GM12873 (cell line): Measurements from ENCODE around the gene TTC39A.

ENCODE experiments used
- TF ChIP-seq, protein P1 (sequence below): IDR thresholded peaks from 2 replicates; pipeline ENCODE4 v1.5.1; 2012; ENCODE audit warnings: low read depth, mild to moderate bottlenecking, moderate library complexity, low read length, control low read depth; ENCODE audit not compliant: insufficient read depth; ENCODE audit errors: missing control alignments

The TTC39A gene

GRCh38 chr1:51299981-51300670 is 30.2 kb downstream of the TTC39A start:
- TF ChIP-seq, protein P1, sequence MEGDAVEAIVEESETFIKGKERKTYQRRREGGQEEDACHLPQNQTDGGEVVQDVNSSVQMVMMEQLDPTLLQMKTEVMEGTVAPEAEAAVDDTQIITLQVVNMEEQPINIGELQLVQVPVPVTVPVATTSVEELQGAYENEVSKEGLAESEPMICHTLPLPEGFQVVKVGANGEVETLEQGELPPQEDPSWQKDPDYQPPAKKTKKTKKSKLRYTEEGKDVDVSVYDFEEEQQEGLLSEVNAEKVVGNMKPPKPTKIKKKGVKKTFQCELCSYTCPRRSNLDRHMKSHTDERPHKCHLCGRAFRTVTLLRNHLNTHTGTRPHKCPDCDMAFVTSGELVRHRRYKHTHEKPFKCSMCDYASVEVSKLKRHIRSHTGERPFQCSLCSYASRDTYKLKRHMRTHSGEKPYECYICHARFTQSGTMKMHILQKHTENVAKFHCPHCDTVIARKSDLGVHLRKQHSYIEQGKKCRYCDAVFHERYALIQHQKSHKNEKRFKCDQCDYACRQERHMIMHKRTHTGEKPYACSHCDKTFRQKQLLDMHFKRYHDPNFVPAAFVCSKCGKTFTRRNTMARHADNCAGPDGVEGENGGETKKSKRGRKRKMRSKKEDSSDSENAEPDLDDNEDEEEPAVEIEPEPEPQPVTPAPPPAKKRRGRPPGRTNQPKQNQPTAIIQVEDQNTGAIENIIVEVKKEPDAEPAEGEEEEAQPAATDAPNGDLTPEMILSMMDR, result no peak

- TF ChIP-seq, protein P1, result no peak
Observed at GRCh38 chr1:51299185-51299885, 31.0 kb downstream of the TTC39A start.

GRCh38 chr1:51298322-51298705 is 32.0 kb downstream of the TTC39A start:
- TF ChIP-seq, protein P1, result no peak

- TF ChIP-seq, protein P1, result no peak
Observed at GRCh38 chr1:51297401-51298321, 32.7 kb downstream of the TTC39A start.

GRCh38 chr1:51296383-51297357 is 33.7 kb downstream of the TTC39A start:
- TF ChIP-seq, protein P1, result peak; percentile 98

GRCh38 chr1:51295926-51296325 is 34.4 kb downstream of the TTC39A start:
- TF ChIP-seq, protein P1, result no peak
